Hepatocyte (in vitro differentiated cells): ENCODE results near the gene ZNF831. TPM values are rescaled to one million over a fixed set of nuclear protein-coding genes. Genes with fewer than 3 reads are reported as not detected.

Source experiments
- DNase-seq: peaks from one replicate; pipeline ENCODE4 v3.0.0-alpha.2; 2016; ENCODE audit warnings: low spot score
- H2AFZ ChIP-seq: fragments of 200-600 bp; sonication (generic); 2 replicates; pipeline ENCODE4 v1.6.0; 2016; ENCODE audit warnings: antibody characterized with exemption, mild to moderate bottlenecking
- H3K27ac ChIP-seq: fragments of 200-600 bp; sonication (generic); 2 replicates; pipeline ENCODE4 v1.5.1; 2016; ENCODE audit warnings: mild to moderate bottlenecking
- H3K27me3 ChIP-seq: fragments of 200-600 bp; sonication (generic); 2 replicates; pipeline ENCODE4 v1.6.1; 2016
- H3K36me3 ChIP-seq: fragments of 200-600 bp; sonication (generic); replicated peaks from 2 replicates; pipeline ENCODE4 v1.5.1; 2016; ENCODE audit warnings: low read depth; ENCODE audit not compliant: insufficient read depth
- H3K4me1 ChIP-seq: fragments of 200-600 bp; sonication (generic); 2 replicates; pipeline ENCODE4 v1.5.1; 2016; ENCODE audit warnings: mild to moderate bottlenecking, moderate library complexity; ENCODE audit not compliant: insufficient read depth
- H3K4me2 ChIP-seq: fragments of 200-600 bp; sonication (generic); 2 replicates; pipeline ENCODE4 v1.6.0; 2016
- H3K4me3 ChIP-seq: fragments of 200-600 bp; sonication (generic); 2 replicates; pipeline ENCODE4 v1.5.1; 2016; ENCODE audit warnings: mild to moderate bottlenecking
- H3K79me2 ChIP-seq: fragments of 200-600 bp; sonication (generic); 2 replicates; pipeline ENCODE4 v1.6.0; 2017; ENCODE audit warnings: mild to moderate bottlenecking
- H3K9me2 ChIP-seq: fragments of 200-600 bp; sonication (generic); replicated peaks from 2 replicates; pipeline ENCODE4 v1.6.0; 2017; ENCODE audit warnings: mild to moderate bottlenecking; ENCODE audit not compliant: insufficient read depth
- H3K9me3 ChIP-seq: fragments of 200-600 bp; sonication (generic); 2 replicates; pipeline ENCODE4 v1.5.1; 2016; ENCODE audit warnings: low read depth, mild to moderate bottlenecking
- H4K20me1 ChIP-seq: fragments of 200-600 bp; sonication (generic); 2 replicates; pipeline ENCODE4 v1.6.0; 2016; ENCODE audit warnings: mild to moderate bottlenecking; ENCODE audit not compliant: insufficient read depth, poor library complexity, severe bottlenecking
- EZH2 ChIP-seq: fragments of 200-600 bp; sonication (generic); IDR thresholded peaks from 2 replicates; pipeline ENCODE4 v1.6.1; 2016; ENCODE audit warnings: antibody characterized with exemption, mild to moderate bottlenecking, borderline replicate concordance
- EZH2phosphoT487 ChIP-seq: fragments of 200-600 bp; sonication (generic); IDR thresholded peaks from one replicate; pipeline ENCODE4 v1.6.1; 2018; ENCODE audit warnings: antibody characterized with exemption, mild to moderate bottlenecking, low read depth, moderate library complexity; ENCODE audit not compliant: unreplicated experiment, severe bottlenecking
- WGBS: methylation state at CpG from one replicate; pipeline ENCODE4 v1.1.6; 2016; ENCODE audit warnings: low lambda C conversion rate; ENCODE audit errors: missing lambda C conversion rate; 5-methylcytosine and 5-hydroxymethylcytosine counted together
- polyA plus RNA-seq: library from polyadenylated mRNA; unstranded; fragments of >200 nt; fragmentation: Nextera tagmentation; extraction: Ambion mirVana; gene quantifications from 2 replicates; pipeline ENCODE4 v1.2.1, GENCODE V29; 2016
- total RNA-seq: library from RNA; depleted of rRNA; stranded (reverse); fragments of >200 nt; gene quantifications from 2 replicates; pipeline ENCODE4 v1.2.3, GENCODE V29; 2014
- TF ChIP-seq, protein P1 (sequence below): fragments of 200-600 bp; sonication (generic); IDR thresholded peaks from 2 replicates; pipeline ENCODE4 v1.5.1; 2016; ENCODE audit warnings: antibody characterized with exemption, mild to moderate bottlenecking; ENCODE audit not compliant: poor library complexity

The ZNF831 gene
- total and polyA plus RNA-seq, 2 experiments from 2014 or later, result not detected

DNA sequence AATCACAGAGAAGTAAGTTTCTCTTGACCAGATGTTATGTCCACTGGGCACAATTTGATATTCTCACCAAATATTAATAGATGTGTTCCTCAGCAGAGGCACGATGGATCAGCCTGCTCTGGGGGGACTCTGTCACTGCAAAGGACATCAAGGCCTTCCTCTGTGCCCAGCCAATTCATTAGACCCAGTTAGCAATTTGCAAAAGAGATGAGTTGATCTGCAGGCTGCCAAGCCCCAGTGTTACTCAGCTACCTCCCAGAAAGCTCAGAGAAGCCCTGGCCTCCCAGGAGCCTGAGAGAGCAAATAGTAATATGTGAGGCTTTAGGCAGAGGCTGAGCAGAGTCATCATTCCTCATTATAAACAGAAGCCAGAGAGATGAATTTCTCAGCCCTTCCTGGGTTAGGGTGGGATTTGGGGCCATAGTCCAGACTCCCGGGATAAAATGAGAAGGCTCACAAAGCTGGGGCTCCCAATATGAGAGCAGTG, 54.2 kb downstream of the ZNF831 start:
- no peaks in the 10 kb centered on the region for H3K79me2 ChIP-seq
- no peak overlapping the region for H2AFZ ChIP-seq
- H3K9me3 ChIP-seq, result no peaks in the 10 kb centered on the region
- H3K36me3 ChIP-seq, result no peaks in the 10 kb centered on the region
- no peaks in the 10 kb centered on the region for H3K9me2 ChIP-seq
- peaks cover 3% of the 10 kb centered on the region for H3K4me1 ChIP-seq
- no peak overlapping the region for H3K27ac ChIP-seq
- no peak for DNase-seq
- TF ChIP-seq, protein P1, sequence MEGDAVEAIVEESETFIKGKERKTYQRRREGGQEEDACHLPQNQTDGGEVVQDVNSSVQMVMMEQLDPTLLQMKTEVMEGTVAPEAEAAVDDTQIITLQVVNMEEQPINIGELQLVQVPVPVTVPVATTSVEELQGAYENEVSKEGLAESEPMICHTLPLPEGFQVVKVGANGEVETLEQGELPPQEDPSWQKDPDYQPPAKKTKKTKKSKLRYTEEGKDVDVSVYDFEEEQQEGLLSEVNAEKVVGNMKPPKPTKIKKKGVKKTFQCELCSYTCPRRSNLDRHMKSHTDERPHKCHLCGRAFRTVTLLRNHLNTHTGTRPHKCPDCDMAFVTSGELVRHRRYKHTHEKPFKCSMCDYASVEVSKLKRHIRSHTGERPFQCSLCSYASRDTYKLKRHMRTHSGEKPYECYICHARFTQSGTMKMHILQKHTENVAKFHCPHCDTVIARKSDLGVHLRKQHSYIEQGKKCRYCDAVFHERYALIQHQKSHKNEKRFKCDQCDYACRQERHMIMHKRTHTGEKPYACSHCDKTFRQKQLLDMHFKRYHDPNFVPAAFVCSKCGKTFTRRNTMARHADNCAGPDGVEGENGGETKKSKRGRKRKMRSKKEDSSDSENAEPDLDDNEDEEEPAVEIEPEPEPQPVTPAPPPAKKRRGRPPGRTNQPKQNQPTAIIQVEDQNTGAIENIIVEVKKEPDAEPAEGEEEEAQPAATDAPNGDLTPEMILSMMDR, result no peak
- TF ChIP-seq EZH2, result no peak
- TF ChIP-seq EZH2phosphoT487, result no peak
- H3K4me2 ChIP-seq, result no peak overlapping the region
- H3K27me3 ChIP-seq, result peaks cover 3% of the 10 kb centered on the region
- H3K4me3 ChIP-seq, result no peak overlapping the region
- H4K20me1 ChIP-seq, result no peaks in the 10 kb centered on the region
- WGBS, result 52% methylated on average over 2 of the region's 2 CpGs

DNA sequence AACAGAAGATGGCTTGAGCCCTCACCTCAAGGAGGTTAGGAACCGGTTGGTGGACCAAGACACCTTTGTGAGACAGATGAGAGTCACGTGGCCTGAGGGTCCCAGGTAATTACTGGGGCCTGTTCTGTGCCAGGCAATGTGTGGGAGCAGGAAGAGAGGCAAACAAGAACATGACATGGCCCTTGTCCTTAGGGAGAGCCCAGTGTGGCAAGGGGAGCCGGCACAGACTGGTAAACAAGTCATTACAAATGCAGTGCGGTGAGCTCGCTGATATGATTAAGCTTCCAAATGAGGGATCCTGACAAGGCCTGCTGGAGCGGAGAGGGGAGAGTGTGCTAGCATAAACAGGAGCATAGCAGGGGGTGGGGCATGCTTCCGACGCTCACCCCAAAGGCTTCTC, 55.6 kb downstream of the ZNF831 start:
- no peak overlapping the region for H3K4me2 ChIP-seq
- H3K4me1 ChIP-seq, result peaks cover 3% of the 10 kb centered on the region
- DNase-seq, result no peak
- H3K36me3 ChIP-seq, result no peaks in the 10 kb centered on the region
- peaks cover 5% of the 10 kb centered on the region for H3K27me3 ChIP-seq
- no peaks in the 10 kb centered on the region for H3K79me2 ChIP-seq
- TF ChIP-seq, protein P1, result no peak
- TF ChIP-seq EZH2, result no peak
- TF ChIP-seq EZH2phosphoT487, result no peak
- H3K4me3 ChIP-seq, result no peak overlapping the region
- no peaks in the 10 kb centered on the region for H3K9me3 ChIP-seq
- no peaks in the 10 kb centered on the region for H3K9me2 ChIP-seq
- no peak overlapping the region for H3K27ac ChIP-seq
- H4K20me1 ChIP-seq, result no peaks in the 10 kb centered on the region
- 67% methylated on average over 8 of the region's 8 CpGs for WGBS
- no peak overlapping the region for H2AFZ ChIP-seq

DNA sequence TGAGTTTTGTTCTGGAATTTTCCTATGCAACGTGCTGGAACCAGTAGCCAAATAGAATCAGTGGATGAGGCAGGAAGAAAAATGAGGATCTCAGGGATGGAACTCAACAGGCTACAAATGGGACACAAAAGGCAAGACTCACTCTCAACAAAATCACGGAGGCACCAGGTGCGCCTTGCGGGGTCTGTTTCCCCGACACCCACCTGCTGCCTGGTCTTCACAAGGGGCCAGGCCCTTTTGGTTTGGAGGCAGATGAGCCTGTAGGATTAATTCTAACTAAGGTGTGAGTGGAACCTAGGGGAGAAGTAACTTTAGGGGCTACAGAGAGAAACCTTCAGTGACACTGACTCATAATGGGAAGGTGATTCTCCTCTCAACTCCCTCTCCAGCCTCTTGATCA, 56.5 kb downstream of the ZNF831 start:
- Histone ChIP-seq H3K4me1 (peaks cover 3% of the 10 kb centered on the region), H3K4me2 (no peak overlapping the region), H3K27ac (no peak overlapping the region), H3K36me3 (no peaks in the 10 kb centered on the region), H3K9me2 (no peaks in the 10 kb centered on the region), H3K79me2 (no peaks in the 10 kb centered on the region), H3K27me3 (peaks cover 15% of the 10 kb centered on the region), H4K20me1 (no peaks in the 10 kb centered on the region), H2AFZ (no peak overlapping the region), H3K9me3 (no peaks in the 10 kb centered on the region), H3K4me3 (no peak overlapping the region)
- 98% methylated on average over 5 of the region's 5 CpGs for WGBS
- TF ChIP-seq EZH2, result no peak
- TF ChIP-seq, protein P1, result no peak
- TF ChIP-seq EZH2phosphoT487, result no peak
- no peak for DNase-seq
